HG02798 (cell line): ENCODE data around the gene SHC3.

Experiments
- ATAC-seq: cut with Tn5 transposase; IDR thresholded peaks from one replicate; pipeline ENCODE4 v1.9.1; 2021; ENCODE audit warnings: mild to moderate bottlenecking; ENCODE audit not compliant: unreplicated experiment, poor library complexity

SHC3 gene

DNA sequence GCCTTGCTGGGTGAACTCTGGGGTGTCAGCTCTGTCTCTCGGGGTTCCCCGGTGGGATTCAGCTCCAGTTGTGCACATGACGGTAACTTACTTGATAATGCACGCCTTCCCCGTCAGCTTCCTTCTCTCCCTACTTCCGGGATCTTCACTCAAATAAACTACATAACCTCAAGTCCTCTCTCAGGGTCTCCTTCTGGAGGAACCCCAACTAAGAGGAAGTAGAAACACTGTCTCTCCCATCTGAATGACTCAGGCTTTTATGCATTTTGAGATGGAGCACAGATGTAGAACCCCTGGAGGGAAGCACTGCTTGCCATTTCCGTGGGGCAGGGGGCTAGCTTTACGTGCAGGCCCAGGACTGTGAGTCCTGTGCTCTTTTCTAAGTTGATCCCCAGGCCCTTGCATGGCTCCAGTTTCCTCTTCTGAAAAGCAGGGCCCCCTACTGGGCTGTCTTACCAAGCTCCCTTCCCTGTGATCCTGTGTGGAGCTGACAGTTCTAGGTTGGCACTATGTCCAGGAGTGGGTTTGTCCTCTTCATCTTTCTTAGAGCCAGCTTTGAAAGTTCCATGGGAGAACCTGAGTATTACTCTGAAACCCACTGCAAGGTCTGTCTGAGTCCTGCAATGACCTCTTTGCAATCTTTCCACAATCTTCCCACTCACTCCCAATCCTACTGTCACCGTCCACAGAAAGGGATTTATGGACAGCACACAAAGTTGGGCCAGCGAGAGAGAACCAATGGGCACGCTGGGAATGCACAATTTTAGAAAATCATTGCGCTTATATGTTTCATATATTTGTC lies 169.7 kb downstream of the SHC3 start:
- ATAC-seq, result no peak

GRCh38 chr9:89008055-89008743 lies 170.4 kb downstream of the SHC3 start:
- ATAC-seq, result no peak

GRCh38 chr9:89006996-89007967 lies 171.3 kb downstream of the SHC3 start:
- no peak for ATAC-seq

DNA sequence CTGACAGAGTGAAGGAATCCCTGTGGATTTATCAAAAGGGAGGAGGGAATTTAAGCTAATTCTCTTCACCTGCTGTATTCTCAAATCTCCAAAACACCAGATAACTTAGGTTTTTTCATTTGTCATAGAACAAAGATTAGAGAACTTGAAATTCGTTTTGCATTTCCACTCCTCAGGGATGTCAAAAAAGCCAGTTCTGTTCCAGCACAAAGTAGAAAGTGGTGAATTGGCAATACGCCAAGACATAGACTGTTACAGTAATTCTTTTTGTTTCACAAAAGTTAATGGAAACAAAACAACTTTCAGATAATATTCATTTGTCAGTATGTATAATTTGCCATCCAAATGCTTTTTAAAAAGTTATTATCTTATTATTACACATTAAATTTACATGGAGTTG lies 172.4 kb downstream of the SHC3 start:
- no peak for ATAC-seq

GRCh38 chr9:89005323-89005722 lies 173.3 kb downstream of the SHC3 start:
- no peak for ATAC-seq

GRCh38 chr9:89002987-89003386 lies 175.6 kb downstream of the SHC3 start:
- ATAC-seq, result no peak

GRCh38 chr9:89001917-89002540 lies 176.6 kb downstream of the SHC3 start:
- ATAC-seq, result no peak

DNA sequence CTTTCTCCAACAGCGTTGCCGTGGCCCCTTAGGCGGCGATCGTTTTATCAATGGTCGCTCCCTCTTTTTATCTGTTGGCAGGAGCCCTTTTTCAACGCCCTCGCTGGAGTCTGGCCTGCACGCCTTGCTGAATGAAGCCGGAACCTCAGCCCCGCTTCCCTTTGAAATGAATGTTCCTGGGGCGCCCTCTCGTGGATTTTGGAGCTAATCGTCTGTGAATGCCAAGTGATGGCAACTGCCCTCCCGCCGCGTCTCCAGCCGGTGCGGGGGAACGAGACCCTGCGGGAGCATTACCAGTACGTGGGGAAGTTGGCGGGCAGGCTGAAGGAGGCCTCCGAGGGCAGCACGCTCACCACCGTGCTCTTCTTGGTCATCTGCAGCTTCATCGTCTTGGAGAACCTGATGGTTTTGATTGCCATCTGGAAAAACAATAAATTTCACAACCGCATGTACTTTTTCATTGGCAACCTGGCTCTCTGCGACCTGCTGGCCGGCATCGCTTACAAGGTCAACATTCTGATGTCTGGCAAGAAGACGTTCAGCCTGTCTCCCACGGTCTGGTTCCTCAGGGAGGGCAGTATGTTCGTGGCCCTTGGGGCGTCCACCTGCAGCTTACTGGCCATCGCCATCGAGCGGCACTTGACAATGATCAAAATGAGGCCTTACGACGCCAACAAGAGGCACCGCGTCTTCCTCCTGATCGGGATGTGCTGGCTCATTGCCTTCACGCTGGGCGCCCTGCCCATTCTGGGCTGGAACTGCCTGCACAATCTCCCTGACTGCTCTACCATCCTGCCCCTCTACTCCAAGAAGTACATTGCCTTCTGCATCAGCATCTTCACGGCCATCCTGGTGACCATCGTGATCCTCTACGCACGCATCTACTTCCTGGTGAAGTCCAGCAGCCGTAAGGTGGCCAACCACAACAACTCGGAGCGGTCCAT lies 177.4 kb downstream of the SHC3 start:
- peak; percentile 66 for ATAC-seq

DNA sequence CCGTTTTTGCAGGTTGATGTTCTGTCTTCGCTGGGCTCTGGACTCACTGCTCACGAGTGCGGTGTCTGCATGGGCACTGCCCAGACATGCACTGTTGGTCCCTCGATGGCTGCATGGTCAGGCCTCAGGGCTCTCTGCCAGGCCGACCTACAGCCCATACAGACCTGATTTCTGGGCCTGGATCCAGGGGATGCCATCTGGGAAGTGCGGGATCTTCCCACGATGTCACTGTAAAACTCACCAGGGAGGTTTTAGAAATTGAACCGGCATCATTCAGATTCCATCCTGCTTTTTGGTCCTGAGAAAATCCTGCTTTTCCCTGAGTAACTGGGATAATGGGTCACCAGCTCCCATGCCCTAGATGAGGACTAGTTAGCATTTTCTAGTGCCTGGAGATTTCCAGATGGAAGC lies 178.2 kb downstream of the SHC3 start:
- no peak for ATAC-seq

GRCh38 chr9:88998911-88999310 lies 179.7 kb downstream of the SHC3 start:
- no peak for ATAC-seq

- ATAC-seq, result no peak
Observed at GRCh38 chr9:88998503-88998902, 180.1 kb downstream of the SHC3 start.

DNA sequence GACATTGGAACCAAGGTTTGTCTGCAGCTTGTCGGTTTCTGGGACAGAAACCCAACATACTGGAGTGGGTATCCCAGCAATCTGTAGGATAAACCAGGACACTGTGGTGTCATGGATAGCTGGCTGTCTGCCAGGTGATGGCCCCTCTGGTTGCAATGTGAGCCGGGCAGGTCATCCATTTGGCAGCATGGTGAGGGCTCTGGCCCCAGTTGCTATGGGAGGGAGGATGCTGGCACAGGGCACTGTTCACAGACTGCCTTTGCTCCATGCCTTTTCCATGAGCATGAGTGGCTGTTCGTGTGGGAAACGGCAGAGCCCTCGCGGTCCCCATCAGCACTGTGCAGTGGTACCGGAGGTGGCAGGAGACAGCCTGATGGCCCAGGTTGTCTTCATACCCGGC lies 181.0 kb downstream of the SHC3 start:
- no peak for ATAC-seq

DNA sequence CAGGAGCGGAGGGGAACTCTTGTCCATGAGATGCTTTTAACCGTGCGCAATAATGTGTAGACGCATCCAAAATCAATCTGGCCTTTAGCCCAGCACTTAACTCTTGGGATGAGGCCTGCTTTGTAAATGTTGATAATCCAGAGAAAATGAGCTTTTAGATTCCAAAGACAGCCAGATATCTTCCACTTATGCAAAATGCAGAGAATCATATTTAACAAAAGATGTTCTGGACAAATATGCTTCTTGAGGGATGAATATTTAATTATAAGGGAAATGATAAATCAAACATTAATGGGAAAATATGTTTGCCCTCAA lies 181.7 kb downstream of the SHC3 start:
- ATAC-seq, result no peak

DNA sequence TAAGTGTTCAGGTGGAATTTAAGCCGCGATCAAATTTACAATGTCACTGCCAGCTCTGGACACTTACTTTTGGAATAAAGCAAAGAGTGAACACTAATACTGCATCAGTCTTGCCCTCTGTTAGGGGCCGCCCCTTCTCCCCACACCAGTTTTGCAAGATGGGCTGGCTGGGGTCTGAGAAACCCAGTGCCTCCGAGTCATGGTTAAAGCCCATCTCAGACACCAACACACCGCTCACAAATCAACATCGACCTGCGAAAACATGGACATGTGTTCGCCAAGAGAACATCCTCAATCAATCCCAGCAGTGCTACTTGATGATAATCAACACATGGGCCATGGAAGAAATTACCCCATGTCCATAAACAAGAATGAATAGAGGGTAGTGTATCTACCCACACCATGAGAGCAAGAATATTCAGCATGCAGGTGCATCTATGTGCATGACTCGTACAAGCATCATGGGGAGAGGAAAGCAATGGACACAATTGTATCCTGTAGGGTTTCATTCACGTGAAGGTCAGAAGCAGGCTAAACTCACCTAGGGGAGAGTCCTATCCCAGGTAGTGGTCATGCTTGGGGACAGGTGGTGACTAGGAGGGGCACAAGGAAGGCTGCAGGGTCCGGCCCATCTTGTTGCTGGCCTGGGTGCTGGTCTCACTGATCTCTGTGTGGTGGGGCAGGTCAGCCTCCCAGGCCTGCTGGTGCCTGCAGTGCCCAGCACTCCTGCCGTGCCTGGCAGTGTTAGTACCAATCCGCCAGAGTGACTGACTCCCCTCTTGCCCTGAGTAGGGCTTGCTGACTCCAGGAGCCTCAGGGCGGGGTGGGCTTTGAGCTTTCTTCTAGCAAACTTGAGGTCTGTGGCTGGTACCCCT lies 182.3 kb downstream of the SHC3 start:
- no peak for ATAC-seq

GRCh38 chr9:88995627-88996026 lies 183.0 kb downstream of the SHC3 start:
- no peak for ATAC-seq

DNA sequence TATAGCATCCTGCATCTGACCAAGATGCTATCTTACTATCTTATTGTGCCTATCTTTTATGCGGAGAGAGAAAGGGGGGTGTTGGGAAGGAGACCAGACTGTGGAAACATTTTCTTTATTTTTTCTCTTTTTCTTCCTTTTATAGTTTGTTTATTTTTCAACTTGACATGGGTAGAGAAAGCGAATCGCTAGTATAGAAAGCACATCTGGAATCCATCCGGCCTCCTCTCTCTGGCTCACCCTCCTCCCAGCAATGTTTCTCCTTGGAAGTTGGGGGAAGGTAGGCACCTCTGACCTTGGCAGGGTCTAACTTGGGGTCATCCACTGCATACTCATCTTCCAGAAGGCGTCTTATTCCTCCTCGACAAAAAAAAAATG lies 183.4 kb downstream of the SHC3 start:
- ATAC-seq, result no peak

DNA sequence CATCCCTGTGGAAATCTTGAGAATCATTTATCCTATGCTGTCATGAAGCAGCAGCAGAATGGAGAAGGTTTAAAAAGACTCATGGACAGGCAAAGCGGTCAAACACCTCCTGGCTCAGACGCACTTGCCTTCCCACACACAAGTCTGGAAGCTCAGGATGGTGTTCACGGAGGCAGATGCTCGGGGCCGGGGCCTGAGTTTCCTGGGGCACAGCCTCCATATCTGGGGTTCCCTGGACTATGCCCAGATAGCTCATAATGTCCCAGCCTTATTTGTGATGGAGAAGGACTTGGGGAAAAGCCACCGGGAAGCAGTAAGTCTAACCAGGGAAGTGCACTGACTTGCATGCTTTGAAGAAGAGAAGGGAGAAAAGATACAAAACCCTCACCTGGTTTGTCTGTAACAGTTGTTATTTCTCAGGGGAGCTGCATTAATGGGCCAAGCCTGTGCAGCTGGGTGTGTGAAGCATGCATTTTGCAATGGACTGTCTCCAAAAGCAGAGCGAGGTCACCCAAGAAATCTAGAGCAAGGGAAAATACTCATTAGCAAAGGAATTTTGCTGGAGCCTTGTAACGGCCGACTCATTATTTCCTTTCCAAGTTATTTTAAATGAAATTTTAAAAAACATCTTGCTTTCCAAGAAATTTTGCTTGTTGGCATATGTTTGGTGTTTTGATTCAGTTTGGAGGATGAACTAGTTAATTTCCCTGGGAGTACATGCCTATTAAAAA lies 184.0 kb downstream of the SHC3 start:
- ATAC-seq, result no peak
